HL-60/S4 treated with retinoic acid at 250 ng/mL for 4 days and 3 days (cell line): Measurements from ENCODE around the gene TMEM221.

ENCODE experiments used
- in situ Hi-C: fragments of 300-500 bp; cut with MboI; formaldehyde crosslinking; loops from 2 replicates; pipeline ENCODE4 v1.7.0; 2022; ENCODE audit warnings: low sequenced_read_pairs

The TMEM221 gene

GRCh38 chr19:17445526-17446165, 2.8 kb downstream of the TMEM221 start:
- in situ Hi-C loops = no loop called here

GRCh38 chr19:17441241-17442021, 7.0 kb downstream of the TMEM221 start:
- in situ Hi-C loops = no loop called here

DNA sequence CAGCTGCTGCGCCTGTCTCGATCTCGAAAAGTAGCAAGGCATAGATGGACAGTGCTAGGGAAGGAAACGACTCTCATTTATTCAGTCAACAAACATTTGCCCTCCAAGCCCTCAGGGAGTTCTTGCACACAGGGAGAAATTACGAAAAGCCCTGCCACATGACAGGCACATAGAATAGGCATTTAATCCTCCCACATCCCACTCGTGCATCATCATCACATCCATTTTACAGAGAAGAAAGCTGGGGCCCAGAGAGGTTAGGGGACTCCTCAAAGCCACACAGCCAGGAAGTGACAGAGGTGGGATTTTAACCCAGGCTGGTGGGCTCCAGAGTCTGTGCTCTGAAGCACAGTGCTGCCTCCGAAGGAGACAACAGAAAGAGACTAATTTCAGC, 11.6 kb downstream of the TMEM221 start:
- in situ Hi-C loops = no loop called here

DNA sequence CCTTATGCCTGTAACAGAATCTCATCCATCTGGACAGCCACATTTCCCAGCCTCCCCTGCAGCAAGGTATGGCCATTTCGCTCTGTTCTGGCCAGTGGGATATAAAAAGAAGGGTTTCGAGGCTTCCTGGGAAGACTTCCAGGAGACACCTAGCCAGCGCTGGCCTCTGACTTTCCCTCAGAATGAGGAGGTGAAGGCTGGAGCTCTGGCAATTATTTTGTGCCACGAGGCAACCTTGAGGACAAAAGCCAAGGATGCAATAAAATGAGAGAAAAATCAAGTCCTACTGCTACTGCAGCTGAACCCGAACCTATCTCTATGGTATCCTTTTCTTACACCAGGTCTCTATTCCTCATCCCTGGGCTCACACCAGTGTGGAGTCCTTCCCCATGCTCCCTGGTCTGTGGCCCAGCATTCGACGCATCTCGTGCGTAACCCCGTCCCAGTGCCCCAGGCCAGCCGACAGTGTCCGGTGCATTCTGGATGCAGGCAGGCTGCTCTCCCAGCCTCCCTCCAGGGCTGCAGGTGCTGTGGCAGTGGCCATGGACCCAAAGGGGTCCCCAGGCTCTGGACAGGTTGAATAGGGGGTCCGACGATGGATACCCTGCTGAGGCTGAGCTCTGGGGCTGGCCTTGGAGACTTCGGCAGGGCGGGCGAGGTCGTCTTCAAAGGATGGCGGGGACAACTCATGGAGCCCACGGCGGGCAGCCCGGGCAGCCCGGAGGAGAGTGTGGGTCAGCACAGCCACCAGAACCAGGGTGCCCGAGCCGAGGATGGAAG, 12.2 kb downstream of the TMEM221 start:
- in situ Hi-C loops = no loop called here

DNA sequence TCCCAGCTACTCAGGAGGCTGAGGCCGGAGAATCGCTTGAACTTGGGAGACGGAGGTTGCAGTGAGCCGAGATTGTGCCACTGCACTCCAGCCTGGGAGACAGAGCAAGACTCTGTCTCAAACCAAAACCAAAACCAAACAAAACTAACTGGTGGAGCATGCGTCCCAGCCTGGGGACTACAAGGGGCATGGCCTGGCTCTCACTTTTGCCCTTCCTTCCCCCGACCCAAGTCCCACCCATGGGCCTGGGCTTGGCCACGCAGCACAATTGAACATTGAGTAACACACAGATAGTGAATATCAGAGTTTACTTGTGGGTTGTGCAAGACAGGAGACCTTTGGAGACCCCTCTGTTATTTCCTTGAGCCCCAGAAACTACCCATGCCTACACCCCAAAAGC, 13.2 kb downstream of the TMEM221 start:
- in situ Hi-C loops = no loop called here

DNA sequence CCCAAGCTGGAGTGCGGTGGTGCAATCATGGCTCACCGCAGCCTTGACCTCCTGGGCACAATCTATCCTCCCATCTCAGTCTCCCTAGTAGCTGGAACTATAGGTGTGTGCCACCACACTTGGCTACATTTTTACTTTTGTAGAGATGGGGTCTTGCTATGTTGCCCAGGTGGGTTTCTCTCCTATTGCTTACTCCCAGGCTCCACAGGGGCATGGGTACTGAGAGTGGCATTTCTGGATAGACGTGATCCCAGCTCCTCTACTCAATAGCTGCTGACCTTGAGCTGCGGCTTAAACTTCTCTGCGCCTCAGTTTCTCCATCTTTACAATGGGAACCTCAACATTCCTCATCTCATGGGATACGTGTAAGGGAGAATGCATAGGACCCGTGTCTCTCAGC, 17.1 kb downstream of the TMEM221 start:
- in situ Hi-C loops = no loop called here

- in situ Hi-C loops = no loop called here
Measured at GRCh38 chr19:17429641-17430113, 18.8 kb downstream of the TMEM221 start.

DNA sequence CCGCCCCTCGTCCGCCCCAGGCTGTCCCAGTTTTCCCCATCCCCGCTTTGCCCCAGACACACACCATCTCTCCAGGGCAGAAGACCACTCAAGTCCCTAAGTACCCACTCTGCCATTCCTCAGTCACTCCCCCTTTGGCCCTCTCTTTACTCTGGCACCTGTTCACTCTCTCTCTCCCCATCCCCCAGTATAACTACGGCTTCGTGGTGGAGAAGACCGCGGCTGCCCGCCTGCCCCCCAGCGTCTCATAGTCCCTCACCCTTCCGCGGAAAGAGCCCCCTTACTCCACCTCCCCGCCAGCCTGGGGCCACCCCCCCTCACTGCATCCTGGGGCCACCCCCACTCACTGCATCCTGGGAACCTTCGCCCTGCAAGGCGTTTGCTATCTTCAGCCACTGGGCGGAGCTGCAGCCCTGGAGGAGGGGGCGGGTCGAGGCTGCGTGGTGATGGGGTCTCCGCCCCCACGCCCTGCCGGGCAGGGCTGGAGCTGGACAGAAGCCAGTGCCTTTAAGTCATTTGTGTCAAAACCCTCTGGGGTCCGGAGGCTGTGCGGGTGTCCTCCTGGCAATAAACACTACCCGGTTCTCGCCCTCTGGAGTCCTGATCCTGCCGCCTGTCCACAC, 23.6 kb downstream of the TMEM221 start:
- in situ Hi-C loops = no loop called here

DNA sequence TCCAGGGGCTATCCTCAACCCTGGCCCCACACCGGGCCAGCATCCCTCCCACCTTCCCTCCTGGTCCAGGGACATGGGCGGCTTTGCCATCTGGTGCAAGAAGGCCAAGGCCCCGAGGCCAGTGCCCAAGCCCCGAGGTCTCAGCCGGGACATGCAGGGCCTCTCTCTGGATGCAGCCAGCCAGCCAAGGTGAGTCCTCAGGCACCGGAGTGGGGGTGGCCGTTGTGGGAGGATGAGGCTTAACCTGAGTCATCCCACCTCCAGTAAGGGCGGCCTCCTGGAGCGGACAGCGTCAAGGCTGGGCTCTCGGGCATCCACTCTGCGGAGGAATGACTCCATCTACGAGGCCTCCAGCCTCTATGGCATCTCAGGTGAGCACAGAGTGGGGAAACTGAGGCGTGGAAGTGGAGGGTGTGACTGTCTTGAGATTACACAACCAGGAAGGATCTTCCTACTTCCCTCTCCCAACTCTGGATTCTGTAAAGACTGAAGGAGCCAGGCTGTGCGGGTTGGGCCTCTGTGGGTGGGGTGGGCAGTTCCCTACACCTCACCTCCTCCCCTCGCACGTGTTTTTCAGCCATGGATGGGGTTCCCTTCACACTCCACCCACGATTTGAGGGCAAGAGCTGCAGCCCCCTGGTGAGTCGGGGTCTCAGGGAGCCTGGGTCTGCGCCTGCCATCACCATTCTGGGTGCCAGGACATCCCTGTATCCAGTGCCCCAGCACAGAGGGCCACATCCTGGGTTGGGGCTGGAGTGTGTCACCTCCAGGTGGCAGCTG, 24.8 kb downstream of the TMEM221 start:
- in situ Hi-C loops = no loop called here

GRCh38 chr19:17421942-17422341, 26.5 kb downstream of the TMEM221 start:
- in situ Hi-C loops = no loop called here

- in situ Hi-C loops = no loop called here
Measured at GRCh38 chr19:17420475-17420924, 28.0 kb downstream of the TMEM221 start.

- in situ Hi-C loops = no loop called here
Measured at GRCh38 chr19:17419621-17420474, 28.6 kb downstream of the TMEM221 start, which contains the start of gene MVB12A. Gene MVB12A, plus strand, starts transcription at chr19:17420047. Its CDS starts 89 bp downstream, at chr19:17420136.

GRCh38 chr19:17419154-17419620, 29.3 kb downstream of the TMEM221 start:
- in situ Hi-C loops = no loop called here

DNA sequence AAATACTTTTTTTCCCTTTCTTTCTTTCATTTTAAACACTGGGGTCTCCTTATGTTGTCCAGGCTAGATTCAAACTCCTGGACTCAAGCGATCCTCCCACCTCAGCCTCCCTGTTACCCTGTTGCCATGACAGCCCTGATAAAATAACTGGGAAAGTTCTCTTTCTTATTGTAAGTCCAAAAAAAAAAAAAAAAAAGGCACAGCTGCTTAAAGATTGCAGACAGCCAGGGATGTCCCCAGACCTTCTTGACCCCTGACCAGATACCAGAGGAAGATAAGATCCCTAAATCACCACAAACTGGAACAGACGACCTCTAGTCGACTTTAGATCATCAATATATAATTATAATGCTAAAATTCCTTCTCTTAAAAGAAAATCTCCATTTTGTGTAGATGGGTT, 29.8 kb downstream of the TMEM221 start:
- in situ Hi-C loops = no loop called here

DNA sequence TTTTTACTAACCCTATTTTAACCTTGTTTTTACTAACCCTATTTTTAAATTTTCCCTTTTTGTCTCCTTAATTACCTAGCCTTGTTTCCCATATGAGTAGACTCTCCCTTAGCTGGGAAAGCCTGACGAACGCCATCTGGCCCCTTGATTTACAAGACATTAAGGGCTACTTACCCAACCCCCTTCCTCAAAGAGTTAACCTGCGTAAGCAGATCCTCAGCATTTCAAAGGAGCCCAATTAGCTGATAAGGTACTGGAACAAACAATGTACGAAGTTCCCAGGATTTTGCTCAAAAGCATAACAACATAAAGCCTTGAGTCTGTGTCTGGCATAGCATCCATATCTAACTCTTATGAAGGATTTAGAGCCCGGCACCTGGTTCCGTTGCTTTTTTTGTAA, 33.3 kb downstream of the TMEM221 start:
- in situ Hi-C loops = no loop called here

- in situ Hi-C loops = no loop called here
Measured at GRCh38 chr19:17414097-17414496, 34.4 kb downstream of the TMEM221 start.

GRCh38 chr19:17411801-17412200, 36.7 kb downstream of the TMEM221 start:
- in situ Hi-C loops = no loop called here

- in situ Hi-C loops = no loop called here
Measured at GRCh38 chr19:17409990-17410389, 38.5 kb downstream of the TMEM221 start.

- in situ Hi-C loops = no loop called here
Measured at GRCh38 chr19:17406887-17407196, 41.6 kb downstream of the TMEM221 start.
